ENCODE data around the gene C9orf43. TPM values are rescaled to one million over a fixed set of nuclear protein-coding genes. Genes with fewer than 3 reads are reported as not detected.

The C9orf43 gene
- total and polyA plus RNA-seq, 9 of the 15 experiments (the other 6 are each of a cell fraction or from before 2014, with no cell fraction given), result 0.21 to 0.58 (median 0.33) TPM

GRCh38 chr9:113368982-113369854 lies 41.3 kb upstream of the C9orf43 start (continued):
- TF ChIP-seq, protein P1, sequence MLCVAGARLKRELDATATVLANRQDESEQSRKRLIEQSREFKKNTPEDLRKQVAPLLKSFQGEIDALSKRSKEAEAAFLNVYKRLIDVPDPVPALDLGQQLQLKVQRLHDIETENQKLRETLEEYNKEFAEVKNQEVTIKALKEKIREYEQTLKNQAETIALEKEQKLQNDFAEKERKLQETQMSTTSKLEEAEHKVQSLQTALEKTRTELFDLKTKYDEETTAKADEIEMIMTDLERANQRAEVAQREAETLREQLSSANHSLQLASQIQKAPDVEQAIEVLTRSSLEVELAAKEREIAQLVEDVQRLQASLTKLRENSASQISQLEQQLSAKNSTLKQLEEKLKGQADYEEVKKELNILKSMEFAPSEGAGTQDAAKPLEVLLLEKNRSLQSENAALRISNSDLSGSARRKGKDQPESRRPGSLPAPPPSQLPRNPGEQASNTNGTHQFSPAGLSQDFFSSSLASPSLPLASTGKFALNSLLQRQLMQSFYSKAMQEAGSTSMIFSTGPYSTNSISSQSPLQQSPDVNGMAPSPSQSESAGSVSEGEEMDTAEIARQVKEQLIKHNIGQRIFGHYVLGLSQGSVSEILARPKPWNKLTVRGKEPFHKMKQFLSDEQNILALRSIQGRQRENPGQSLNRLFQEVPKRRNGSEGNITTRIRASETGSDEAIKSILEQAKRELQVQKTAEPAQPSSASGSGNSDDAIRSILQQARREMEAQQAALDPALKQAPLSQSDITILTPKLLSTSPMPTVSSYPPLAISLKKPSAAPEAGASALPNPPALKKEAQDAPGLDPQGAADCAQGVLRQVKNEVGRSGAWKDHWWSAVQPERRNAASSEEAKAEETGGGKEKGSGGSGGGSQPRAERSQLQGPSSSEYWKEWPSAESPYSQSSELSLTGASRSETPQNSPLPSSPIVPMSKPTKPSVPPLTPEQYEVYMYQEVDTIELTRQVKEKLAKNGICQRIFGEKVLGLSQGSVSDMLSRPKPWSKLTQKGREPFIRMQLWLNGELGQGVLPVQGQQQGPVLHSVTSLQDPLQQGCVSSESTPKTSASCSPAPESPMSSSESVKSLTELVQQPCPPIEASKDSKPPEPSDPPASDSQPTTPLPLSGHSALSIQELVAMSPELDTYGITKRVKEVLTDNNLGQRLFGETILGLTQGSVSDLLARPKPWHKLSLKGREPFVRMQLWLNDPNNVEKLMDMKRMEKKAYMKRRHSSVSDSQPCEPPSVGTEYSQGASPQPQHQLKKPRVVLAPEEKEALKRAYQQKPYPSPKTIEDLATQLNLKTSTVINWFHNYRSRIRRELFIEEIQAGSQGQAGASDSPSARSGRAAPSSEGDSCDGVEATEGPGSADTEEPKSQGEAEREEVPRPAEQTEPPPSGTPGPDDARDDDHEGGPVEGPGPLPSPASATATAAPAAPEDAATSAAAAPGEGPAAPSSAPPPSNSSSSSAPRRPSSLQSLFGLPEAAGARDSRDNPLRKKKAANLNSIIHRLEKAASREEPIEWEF (CRISPR knock-in tag; IDR thresholded peaks at IDR 0.05), result no peak
- no peak for TF ChIP-seq GATAD2A (IDR thresholded peaks at IDR 0.05)
- TF ChIP-seq TCF15 (CRISPR knock-in tag; IDR thresholded peaks at IDR 0.05), result no peak
- 0 out of 2 replicates have a peak, but pooled peaks have one; percentile 48 for TF ChIP-seq KHSRP (IDR thresholded peaks at IDR 0.05)
- TF ChIP-seq ZNF408 (CRISPR knock-in tag; IDR thresholded peaks at IDR 0.05; ENCODE audit: low read depth), result no peak
- TF ChIP-seq ZNF589 (CRISPR knock-in tag; IDR thresholded peaks at IDR 0.05; ENCODE audit: low read depth), result no peak
- TF ChIP-seq RNF219 (CRISPR knock-in tag; IDR thresholded peaks at IDR 0.05), result no peak
- TF ChIP-seq NCOA4 (IDR thresholded peaks at IDR 0.05; ENCODE audit: partially characterized antibody), result no peak
- no peak for TF ChIP-seq POLR2A (conservative IDR thresholded peaks at IDR 0.05)
- TF ChIP-seq, protein P2, sequence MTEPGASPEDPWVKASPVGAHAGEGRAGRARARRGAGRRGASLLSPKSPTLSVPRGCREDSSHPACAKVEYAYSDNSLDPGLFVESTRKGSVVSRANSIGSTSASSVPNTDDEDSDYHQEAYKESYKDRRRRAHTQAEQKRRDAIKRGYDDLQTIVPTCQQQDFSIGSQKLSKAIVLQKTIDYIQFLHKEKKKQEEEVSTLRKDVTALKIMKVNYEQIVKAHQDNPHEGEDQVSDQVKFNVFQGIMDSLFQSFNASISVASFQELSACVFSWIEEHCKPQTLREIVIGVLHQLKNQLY (CRISPR knock-in tag; conservative IDR thresholded peaks at IDR 0.05), result no peak
- no peak for TF ChIP-seq JUNB (CRISPR knock-in tag; conservative IDR thresholded peaks at IDR 0.05)
- no peak for TF ChIP-seq SNIP1 (IDR thresholded peaks at IDR 0.05; ENCODE audit: low read depth)
- TF ChIP-seq TAL1 (IDR thresholded peaks at IDR 0.05), result peak; percentile 98
- TF ChIP-seq NR2F6 (CRISPR knock-in tag; IDR thresholded peaks at IDR 0.05), result no peak
- no peak for TF ChIP-seq ZNF507 (tag; conservative IDR thresholded peaks at IDR 0.05)
- no peak for TF ChIP-seq RBM39 (optimal IDR thresholded peaks at IDR 0.05; ENCODE audit: low read depth, low read length)
